ENCODE measurements around the gene MYLK. TPM values are rescaled to one million over a fixed set of nuclear protein-coding genes. Genes with fewer than 3 reads are reported as not detected.

MYLK gene
- total and polyA plus RNA-seq, 9 of the 15 experiments (the other 6 are each of a cell fraction or from before 2014, with no cell fraction given): 0.11 to 0.53 (median 0.18) TPM; not detected in 2

GRCh38 chr3:123783811-123784210 lies 100.3 kb downstream of the MYLK start:
- Histone ChIP-seq H3K9me3 (replicated peaks; ENCODE audit: control insufficient read depth, insufficient read depth, low read depth, low read length) (no peaks in the 10 kb centered on the region), H2AFZ (ENCODE audit: low read depth, low read length) (no peak overlapping the region), H3K79me2 (ENCODE audit: control insufficient read depth, insufficient read depth, low read length) (no peaks in the 10 kb centered on the region), H4K20me1 (replicated peaks; ENCODE audit: control insufficient read depth, insufficient read depth, low read length) (no peaks in the 10 kb centered on the region), H3K4me2 (ENCODE audit: insufficient read depth, low read length) (no peak overlapping the region), H3K27ac (ENCODE audit: extremely low read depth, low read depth, low read length) (no peak overlapping the region), H3K4me1 (replicated peaks in 1 of 2; ENCODE audit: control insufficient read depth in 2 of 2, insufficient read depth in 2 of 2, low read length in 2 of 2) (no peaks in the 10 kb centered on the region), H3K27me3 (ENCODE audit: control insufficient read depth in 2 of 2, insufficient read depth in 2 of 2, low read length in 2 of 2) (peaks cover 0 to 20% of the 10 kb centered on the region in 2 experiments; a peak in 2 of 5 replicates), H3K9me1 (ENCODE audit: control insufficient read depth, insufficient read depth, low read length) (no peaks in the 10 kb centered on the region), H3K9ac (ENCODE audit: insufficient read depth in 1 of 2, low read depth in 2 of 2, low read length in 2 of 2) (no peak overlapping the region), H3K4me3 (no peak overlapping the region), H3K36me3 (ENCODE audit: control insufficient read depth, insufficient read depth, low read length) (no peaks in the 10 kb centered on the region)
- in situ Hi-C loops (cut with MboI): no loop called here
- CTCF ChIA-PET (ENCODE audit: low intra/inter-chr PET ratio): no interaction called here
- intact Hi-C loops (cut with micrococcal nuclease): no loop called here
- TF ChIP-seq SP1 (CRISPR knock-in tag; IDR thresholded peaks at IDR 0.05): no peak
- TF ChIP-seq FUS (optimal IDR thresholded peaks at IDR 0.05; ENCODE audit: low read depth, low read length): no peak
- TF ChIP-seq YBX1 (IDR thresholded peaks at IDR 0.05): no peak
- TF ChIP-seq SFPQ (IDR thresholded peaks at IDR 0.05; ENCODE audit: low read depth, low read length): no peak
- TF ChIP-seq ZBTB2 (IDR thresholded peaks at IDR 0.05): no peak
- no peak for TF ChIP-seq WHSC1 (IDR thresholded peaks at IDR 0.05; ENCODE audit: low read length)
- TF ChIP-seq PCBP2 (IDR thresholded peaks at IDR 0.05; ENCODE audit: low read depth, low read length, poor library complexity, severe bottlenecking): no peak
- no peak for TF ChIP-seq GTF2F1 (IDR thresholded peaks at IDR 0.05; ENCODE audit: low read depth, low read length)
- TF ChIP-seq U2AF1 (optimal IDR thresholded peaks at IDR 0.05; ENCODE audit: low read depth, low read length): no peak
- no peak for TF ChIP-seq KDM2B (CRISPR knock-in tag; IDR thresholded peaks at IDR 0.05)
- no peak for TF ChIP-seq GATAD2B (IDR thresholded peaks at IDR 0.05; ENCODE audit: borderline replicate concordance)
- TF ChIP-seq NCOA6 (IDR thresholded peaks at IDR 0.05): no peak
- BruUV-seq (replicated peaks): no TSS peak
- POLR2A ChIA-PET: no interaction called here
- DNase-seq (ENCODE audit: extremely low read depth in 1 of 4, low spot score in 3 of 4): no peak
- no peak for ATAC-seq
- 0% methylated on average over 4 of the region's 4 CpGs for WGBS (ENCODE audit: insufficient coverage, low coverage, missing lambda C conversion rate)
- no peak for FAIRE-seq

Measured in K562 (cell line).